Fibroblast of lung (primary cell): ENCODE data around the gene TRMU.

Source experiments
- CTCF ChIP-seq, 2 donors: IDR thresholded peaks in 1 of 2; conservative IDR thresholded peaks in 1 of 2; 1 replicate in 1 of 2; 2 replicates in 1 of 2; pipeline ENCODE4 v1.5.1; 2011 to 2012; ENCODE audit warnings: low read length in 2 of 2, control low read depth in 1 of 2, inconsistent platforms in 1 of 2, low read depth in 1 of 2, mild to moderate bottlenecking in 1 of 2
- EZH2 ChIP-seq: IDR thresholded peaks from 2 replicates; pipeline ENCODE4 v1.5.1; 2012; ENCODE audit warnings: low read length, control low read depth, mild to moderate bottlenecking; ENCODE audit errors: missing control alignments

- TF ChIP-seq EZH2 (no peak), CTCF (conservative IDR thresholded peaks at IDR 0.05 in 1 of 2, IDR thresholded peaks at IDR 0.05 in 1 of 2; ENCODE audit: low read depth in 1 of 2, low read length in 2 of 2) (no peak)
Measured at GRCh38 chr22:46387748-46388147, 52.2 kb downstream of the TRMU start.
